T-cell (primary cell): Measurements from ENCODE around the gene ADAM12. TPM values are rescaled to one million over a fixed set of nuclear protein-coding genes. Genes with fewer than 3 reads are reported as not detected.
A peak's percentile ranks its signal among the peaks of the same experiment; 100 is the strongest.

Experiments
- ATAC-seq, 4 experiments: fragments of 200-7000 bp in 3 of 4; fragments of 150-1000 bp in 1 of 4; cut with Tn5 transposase; replicated peaks in 1 of 4; 1 replicate in 3 of 4; 2 replicates in 1 of 4; pipeline ENCODE4 v1.10.0; 2021; ENCODE audit warnings: moderate library complexity in 3 of 4, mild to moderate bottlenecking in 2 of 4, moderate number of reproducible peaks in 1 of 4
- CTCF ChIA-PET, 2 donors: fragments of 300-600 bp; sonication (Branson Sonifier 250); formaldehyde crosslinking; loops; one replicate each; lab custom pipeline; 2022; ENCODE audit warnings: antibody characterized with exemption in 2 of 2; lab: Charles Lee
- POLR2A ChIA-PET, 2 donors: fragments of 300-600 bp; sonication (Branson Sonifier 250); formaldehyde crosslinking; loops; one replicate each; lab custom pipeline; 2022; ENCODE audit warnings: antibody characterized with exemption in 2 of 2; lab: Charles Lee
- DNase-seq, 35 experiments: peaks; one replicate each; pipeline versions ENCODE4 v3.0.0 to v3.0.0-alpha.2; 2013 to 2023
- H3K27ac ChIP-seq: one replicate; pipeline ENCODE4 v1.5.1; 2013; ENCODE audit warnings: low read length
- H3K27me3 ChIP-seq, 2 experiments: replicated peaks in 1 of 2; 1 replicate in 1 of 2; 2 replicates in 1 of 2; pipeline versions ENCODE4 v1.6.1 to v1.7.0; 2013; ENCODE audit warnings: low read length in 1 of 2, mixed read lengths in 1 of 2; ENCODE audit not compliant: control insufficient read depth in 2 of 2, insufficient read depth in 2 of 2; ENCODE audit errors: extremely low read depth in 1 of 2
- H3K36me3 ChIP-seq, 2 donors: 1 replicate in 1 of 2; 2 replicates in 1 of 2; pipeline versions ENCODE4 v1.6.1 to v1.7.0; 2013; ENCODE audit warnings: low read length in 1 of 2; ENCODE audit not compliant: control insufficient read depth in 2 of 2, insufficient read depth in 1 of 2; ENCODE audit errors: extremely low read depth in 1 of 2
- H3K4me1 ChIP-seq, 2 experiments: 1 replicate in 1 of 2; 2 replicates in 1 of 2; pipeline versions ENCODE4 v1.6.1 to v1.7.0; 2013; ENCODE audit warnings: low read length in 2 of 2, mixed read lengths in 1 of 2; ENCODE audit not compliant: insufficient read depth in 2 of 2, control insufficient read depth in 1 of 2; ENCODE audit errors: extremely low read depth in 1 of 2
- H3K4me3 ChIP-seq, 2 donors: 1 replicate in 1 of 2; 2 replicates in 1 of 2; pipeline versions ENCODE4 v1.5.1 to v1.7.0; 2013; ENCODE audit warnings: mild to moderate bottlenecking in 2 of 2, low read length in 1 of 2, moderate library complexity in 1 of 2; ENCODE audit not compliant: control insufficient read depth in 1 of 2; ENCODE audit errors: extremely low read depth in 1 of 2
- H3K9me3 ChIP-seq: 2 replicates; pipeline ENCODE4 v1.7.0; 2013
- H3K27ac Mint-ChIP-seq, 2 donors: one replicate each; pipeline ENCODE4 v1.8.0; 2020 to 2021; ENCODE audit warnings: mild to moderate bottlenecking in 2 of 2, mixed read lengths in 2 of 2
- H3K27me3 Mint-ChIP-seq, 2 donors: one replicate each; pipeline ENCODE4 v1.8.0; 2021 to 2022; ENCODE audit warnings: mixed read lengths in 2 of 2
- H3K36me3 Mint-ChIP-seq: one replicate; pipeline ENCODE4 v1.8.0; 2021; ENCODE audit warnings: mixed read lengths
- H3K4me1 Mint-ChIP-seq, 3 donors: one replicate each; pipeline ENCODE4 v1.8.0; 2020 to 2022; ENCODE audit warnings: mixed read lengths in 3 of 3, mild to moderate bottlenecking in 1 of 3
- H3K4me3 Mint-ChIP-seq, 3 donors: one replicate each; pipeline ENCODE4 v1.8.0; 2020 to 2022; ENCODE audit warnings: mild to moderate bottlenecking in 3 of 3, mixed read lengths in 3 of 3, moderate library complexity in 3 of 3
- H3K9me3 Mint-ChIP-seq, 3 donors: one replicate each; pipeline ENCODE4 v1.8.0; 2020 to 2022; ENCODE audit warnings: mixed read lengths in 3 of 3
- WGBS: methylation state at CpG from one replicate; pipeline ENCODE4 v1.1.5; 2013; ENCODE audit warnings: missing lambda C conversion rate; ENCODE audit not compliant: insufficient coverage; 5-methylcytosine and 5-hydroxymethylcytosine counted together
- total RNA-seq, 35 experiments: library from RNA in 6 of 35; stranded (reverse) in 6 of 35; fragments of 120-200 nt in 1 of 35; gene quantifications; one replicate each; pipeline versions ENCODE4 v1.2.1 to v1.2.4 and lab custom pipeline; 2013 to 2026

The ADAM12 gene
- total RNA-seq, 5 donors from 2014 or later (not counting 1 experiment from before 2014, with no cell fraction given) = 0.35 to 5.7 (median 1.2) TPM

DNA sequence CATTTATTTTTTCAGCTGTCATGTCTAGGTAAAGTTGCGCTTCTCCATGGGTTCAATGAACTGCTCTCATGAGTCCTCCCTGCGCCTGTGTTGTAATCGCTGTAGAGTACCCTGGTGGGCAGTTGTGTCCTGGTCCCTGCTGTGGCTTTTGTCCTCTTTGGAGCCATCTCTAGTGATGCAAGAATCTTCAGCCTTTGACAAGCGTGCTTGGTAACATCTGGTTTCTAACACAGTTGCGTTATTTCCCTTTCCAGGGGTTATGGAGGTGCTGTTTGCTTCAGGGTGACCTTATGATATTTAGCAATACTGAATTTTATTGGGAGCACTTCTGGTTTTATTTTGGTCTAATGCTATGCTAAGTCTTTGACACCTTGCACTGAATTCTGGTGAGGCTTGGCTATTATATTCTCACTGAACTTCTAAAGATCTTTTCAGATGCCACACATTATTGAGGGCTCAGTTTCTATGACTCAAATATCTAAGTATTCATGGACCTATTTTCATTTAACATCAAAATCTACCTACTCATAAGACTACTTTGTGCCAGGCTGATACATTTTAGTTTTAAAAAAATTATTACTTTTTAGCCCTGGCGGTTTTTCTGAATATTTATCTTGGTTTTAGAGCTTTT lies 403.3 kb downstream of the ADAM12 start:
- Mint-ChIP-seq H3K9me3 (no peaks in the 10 kb centered on the region), H3K27me3 (peaks cover 3 to 18% of the 10 kb centered on the region in 2 donors), H3K4me3 (no peak overlapping the region), H3K36me3 (no peaks in the 10 kb centered on the region), H3K27ac (no peak overlapping the region), H3K4me1 (peaks cover 0 to 2% (median 0%) of the 10 kb centered on the region in 3 donors)
- 94% methylated on average over 4 of the region's 6 CpGs for WGBS
- Histone ChIP-seq H3K36me3 (no peaks in the 10 kb centered on the region), H3K4me3 (no peak overlapping the region), H3K9me3 (no peaks in the 10 kb centered on the region), H3K4me1 (no peaks in the 10 kb centered on the region), H3K27ac (no peak overlapping the region), H3K27me3 (peaks cover 0 to 5% of the 10 kb centered on the region in 2 experiments)
- CTCF ChIA-PET = interaction anchor here in 1 of 2 donors (1.0 kb wide), 1 partner anchor 1869 kb away, joined by 3 read pairs; no protein-coding TSS in a partner anchor
- ATAC-seq (no peak), DNase-seq (no peak)
- POLR2A ChIA-PET = no interaction called here

DNA sequence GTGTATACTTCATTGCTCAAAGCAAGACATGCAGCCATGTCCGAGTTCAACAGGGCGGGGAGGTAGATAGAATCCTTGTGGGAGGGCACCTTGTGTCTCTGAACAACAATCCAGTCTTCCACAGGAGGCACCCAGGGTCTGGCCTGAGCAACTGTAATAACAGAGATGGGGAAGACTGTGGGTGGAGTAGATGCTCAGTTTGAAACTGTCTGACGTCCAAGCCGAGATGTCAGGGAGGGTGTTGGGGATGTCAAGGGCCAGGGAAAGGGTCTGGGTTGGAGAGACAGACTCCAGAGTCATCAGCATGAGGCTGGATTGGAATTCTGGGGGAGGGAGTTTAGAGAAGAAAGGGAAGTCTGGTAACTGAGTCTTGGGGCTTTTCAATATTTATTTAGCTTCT lies 403.9 kb downstream of the ADAM12 start:
- 76% methylated on average over 4 of the region's 4 CpGs for WGBS
- H3K4me3 Mint-ChIP-seq = no peak overlapping the region
- Histone ChIP-seq H3K4me3 (no peak overlapping the region), H3K27ac (no peak overlapping the region), H3K36me3 (no peaks in the 10 kb centered on the region), H3K27me3 (peaks cover 0 to 3% of the 10 kb centered on the region in 2 experiments), H3K4me1 (no peaks in the 10 kb centered on the region), H3K9me3 (no peaks in the 10 kb centered on the region)
- peaks cover 6 to 21% of the 10 kb centered on the region in 2 donors for H3K27me3 Mint-ChIP-seq
- no peak overlapping the region for H3K27ac Mint-ChIP-seq
- peaks cover 0 to 2% (median 0%) of the 10 kb centered on the region in 3 donors for H3K4me1 Mint-ChIP-seq
- CTCF ChIA-PET = interaction anchor here in 1 of 2 donors (1.0 kb wide), 1 partner anchor 1870 kb away, joined by 3 read pairs; no protein-coding TSS in a partner anchor
- no peaks in the 10 kb centered on the region for H3K9me3 Mint-ChIP-seq
- DNase-seq = no peak
- no peak for ATAC-seq
- H3K36me3 Mint-ChIP-seq = no peaks in the 10 kb centered on the region
- POLR2A ChIA-PET = no interaction called here

DNA sequence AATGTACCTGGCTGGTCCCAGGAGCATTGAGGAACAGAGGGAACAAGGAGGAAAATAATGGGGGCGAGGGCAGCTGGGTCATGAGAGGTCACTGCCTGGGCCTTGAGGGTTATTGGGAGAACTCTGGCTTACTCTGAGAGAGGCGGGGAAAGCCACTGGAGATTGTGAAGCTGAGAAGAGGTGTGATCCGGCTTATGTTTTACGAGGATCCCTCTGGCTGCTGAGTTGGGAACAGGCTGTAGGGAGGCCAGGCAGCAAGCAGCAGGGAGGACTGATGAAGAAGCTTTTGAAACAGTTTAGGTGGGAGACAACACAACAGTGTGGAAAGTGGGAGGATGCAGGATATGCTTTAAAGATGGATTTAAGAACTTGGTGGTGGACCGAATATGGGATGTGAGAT lies 404.6 kb downstream of the ADAM12 start:
- Histone ChIP-seq H3K9me3 (no peaks in the 10 kb centered on the region), H3K27ac (no peak overlapping the region), H3K36me3 (no peaks in the 10 kb centered on the region), H3K27me3 (peaks cover 0 to under 1% of the 10 kb centered on the region in 2 experiments), H3K4me3 (no peak overlapping the region), H3K4me1 (no peaks in the 10 kb centered on the region)
- Mint-ChIP-seq H3K27ac (no peak overlapping the region), H3K4me1 (peaks cover 0 to 2% (median 0%) of the 10 kb centered on the region in 3 donors), H3K4me3 (no peak overlapping the region), H3K9me3 (no peaks in the 10 kb centered on the region), H3K27me3 (peaks cover 11 to 26% of the 10 kb centered on the region in 2 donors), H3K36me3 (no peaks in the 10 kb centered on the region)
- 67% methylated on average over 5 of the region's 5 CpGs for WGBS
- DNase-seq (no peak), ATAC-seq (no peak)
- ChIA-PET CTCF (no interaction called here), POLR2A (no interaction called here)

DNA sequence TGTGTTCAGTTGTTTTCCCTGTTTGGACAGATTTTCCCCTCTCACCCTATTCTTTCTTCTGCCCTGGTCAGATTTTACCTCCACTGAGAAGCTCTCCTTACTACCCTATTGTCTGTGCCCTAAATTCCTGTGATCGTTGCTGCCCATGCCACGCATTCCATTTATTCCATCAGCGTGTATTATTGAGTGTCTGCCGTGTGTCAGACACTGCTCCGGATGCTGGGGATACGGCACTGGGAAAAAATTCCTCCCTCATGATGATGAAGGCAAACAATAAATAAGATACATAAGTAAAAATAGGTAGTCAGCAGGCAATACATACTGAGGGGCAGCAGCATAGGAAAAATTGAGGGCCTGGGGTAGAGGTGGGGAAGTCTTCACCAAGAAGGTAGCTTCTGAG lies 405.1 kb downstream of the ADAM12 start:
- Histone ChIP-seq H3K27me3 (peaks cover 0 to 5% of the 10 kb centered on the region in 2 experiments), H3K36me3 (no peaks in the 10 kb centered on the region), H3K4me3 (no peak overlapping the region), H3K9me3 (no peaks in the 10 kb centered on the region), H3K27ac (no peak overlapping the region), H3K4me1 (no peaks in the 10 kb centered on the region)
- DNase-seq (no peak), ATAC-seq (no peak)
- no peaks in the 10 kb centered on the region for H3K9me3 Mint-ChIP-seq
- no peak overlapping the region for H3K27ac Mint-ChIP-seq
- H3K36me3 Mint-ChIP-seq = no peaks in the 10 kb centered on the region
- POLR2A ChIA-PET = no interaction called here
- H3K27me3 Mint-ChIP-seq = peaks cover 11 to 26% of the 10 kb centered on the region in 2 donors
- H3K4me1 Mint-ChIP-seq = peaks cover 0 to 2% (median 0%) of the 10 kb centered on the region in 3 donors
- no peak overlapping the region for H3K4me3 Mint-ChIP-seq
- WGBS = no CpG with 5 or more reads among the region's 6 CpGs
- CTCF ChIA-PET = interaction anchor here (1.1 to 1.9 kb wide), 2 partner anchors 1871 kb away, joined by 4 to 14 read pairs; no protein-coding TSS in a partner anchor

DNA sequence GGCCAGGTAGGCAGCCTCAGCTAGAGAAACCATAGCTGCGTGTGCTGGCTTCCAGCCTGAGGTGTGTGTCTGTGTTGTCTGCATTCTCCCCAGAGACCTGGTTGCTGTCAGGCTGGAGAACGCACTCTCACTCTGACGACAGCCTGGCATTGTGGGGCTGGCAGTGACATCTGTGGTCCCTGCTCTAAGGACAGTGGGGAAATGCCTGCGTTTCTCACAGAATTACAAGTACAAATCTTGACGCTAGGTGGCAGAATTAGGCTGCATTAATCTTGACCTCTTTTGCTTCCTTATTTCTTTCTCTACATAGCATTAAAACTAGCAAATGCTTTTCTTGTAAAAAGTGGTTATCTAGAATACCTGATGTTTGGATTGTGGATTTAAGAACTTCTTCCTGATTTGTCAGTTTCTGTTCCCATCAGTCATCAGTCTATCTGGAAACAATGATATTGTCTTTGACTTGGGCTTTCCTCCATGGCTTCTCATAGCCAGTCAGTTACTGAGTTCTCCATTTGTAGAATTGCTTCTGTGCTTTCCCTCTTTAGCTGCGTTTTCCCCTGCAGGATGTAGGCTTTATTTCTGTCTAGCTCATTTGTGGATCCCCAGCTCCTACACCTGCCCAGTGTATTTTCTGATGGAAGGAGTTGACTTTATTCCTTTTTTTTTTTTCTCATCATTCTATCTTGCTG lies 405.9 kb downstream of the ADAM12 start:
- WGBS = 6% methylated on average over 3 of the region's 6 CpGs
- ATAC-seq = peak in 2 of 4 experiments; percentile 39 to 61
- Histone ChIP-seq H3K4me1 (no peaks in the 10 kb centered on the region), H3K36me3 (no peaks in the 10 kb centered on the region), H3K27me3 (peaks cover 0 to 7% of the 10 kb centered on the region in 2 experiments), H3K9me3 (no peaks in the 10 kb centered on the region), H3K4me3 (no peak overlapping the region), H3K27ac (no peak overlapping the region)
- H3K27me3 Mint-ChIP-seq = peaks cover 14 to 28% of the 10 kb centered on the region in 2 donors
- no peaks in the 10 kb centered on the region for H3K36me3 Mint-ChIP-seq
- POLR2A ChIA-PET = no interaction called here
- peak in 13 of 35 experiments; percentile 2 to 64 (median 20) for DNase-seq
- H3K9me3 Mint-ChIP-seq = no peaks in the 10 kb centered on the region
- CTCF ChIA-PET = interaction anchor here (0.6 to 1.9 kb wide), 6 partner anchors 15 to 1872 kb away, joined by 3 to 14 read pairs (median 4); no protein-coding TSS in a partner anchor
- peaks cover 0 to 2% (median 0%) of the 10 kb centered on the region in 3 donors for H3K4me1 Mint-ChIP-seq
- H3K27ac Mint-ChIP-seq = no peak overlapping the region
- H3K4me3 Mint-ChIP-seq = no peak overlapping the region

DNA sequence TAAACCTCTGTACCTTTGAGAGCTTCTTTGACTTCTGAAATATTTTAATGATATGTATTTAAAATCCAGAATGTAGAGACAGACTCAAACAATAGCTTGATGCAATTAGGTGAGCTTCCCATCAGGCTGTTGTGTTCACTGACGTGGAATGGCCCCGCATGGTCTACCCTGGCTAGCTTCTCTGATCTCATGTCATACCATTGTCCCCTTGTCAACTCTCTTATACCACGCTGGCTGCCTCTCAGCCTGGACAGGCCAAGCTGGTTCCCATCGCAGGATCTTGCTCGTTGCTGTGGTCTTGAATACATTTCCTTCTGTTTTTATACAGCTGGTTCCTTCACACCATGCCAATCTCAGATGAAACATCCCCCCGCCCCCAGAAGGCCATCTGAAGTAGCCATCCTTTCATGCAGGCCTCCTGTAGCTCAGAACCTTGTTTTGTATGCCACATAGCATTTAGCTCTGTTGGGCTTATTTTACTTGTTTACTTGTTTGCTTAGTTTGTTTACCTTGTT lies 407.7 kb downstream of the ADAM12 start:
- Histone ChIP-seq H3K9me3 (no peaks in the 10 kb centered on the region), H3K27me3 (peaks cover 0 to 7% of the 10 kb centered on the region in 2 experiments), H3K4me1 (no peaks in the 10 kb centered on the region), H3K4me3 (no peak overlapping the region), H3K27ac (no peak overlapping the region), H3K36me3 (no peaks in the 10 kb centered on the region)
- Mint-ChIP-seq H3K27me3 (peaks cover 19 to 34% of the 10 kb centered on the region in 2 donors), H3K36me3 (no peaks in the 10 kb centered on the region), H3K9me3 (no peaks in the 10 kb centered on the region), H3K4me3 (no peak overlapping the region), H3K4me1 (peaks cover 0 to 2% (median 0%) of the 10 kb centered on the region in 3 donors), H3K27ac (no peak overlapping the region)
- ChIA-PET POLR2A (no interaction called here), CTCF (interaction anchor here in 1 of 2 donors (1.1 kb wide), 1 partner anchor 1874 kb away, joined by 7 read pairs; no protein-coding TSS in a partner anchor)
- DNase-seq = no peak
- ATAC-seq = no peak
- WGBS = 65% methylated on average over 5 of the region's 6 CpGs
